Right lobe of liver (tissue), 4 donors: ENCODE results near the gene EEF1AKMT3.

ENCODE experiments used
- POLR2A ChIP-seq: fragments of 450-650 bp; IDR thresholded peaks from one replicate; pipeline ENCODE4 v1.6.1; 2017; ENCODE audit warnings: antibody characterized with exemption, mild to moderate bottlenecking
- TF ChIP-seq, protein P1 (sequence below), 4 donors: fragments of 200-600 bp in 3 of 4; fragments of 450-650 bp in 1 of 4; IDR thresholded peaks; one replicate each; pipeline versions ENCODE4 v1.5.1 to v1.8.0; 2016 to 2022; ENCODE audit warnings: antibody characterized with exemption in 4 of 4, mild to moderate bottlenecking in 2 of 4
- donor health status: DM: no; HTN: no; CAD: no.
- donor health status: DM: no; HTN: no; CAD: no.
- donor health status: DM: no; HTN: yes; CAD: no.

DNA sequence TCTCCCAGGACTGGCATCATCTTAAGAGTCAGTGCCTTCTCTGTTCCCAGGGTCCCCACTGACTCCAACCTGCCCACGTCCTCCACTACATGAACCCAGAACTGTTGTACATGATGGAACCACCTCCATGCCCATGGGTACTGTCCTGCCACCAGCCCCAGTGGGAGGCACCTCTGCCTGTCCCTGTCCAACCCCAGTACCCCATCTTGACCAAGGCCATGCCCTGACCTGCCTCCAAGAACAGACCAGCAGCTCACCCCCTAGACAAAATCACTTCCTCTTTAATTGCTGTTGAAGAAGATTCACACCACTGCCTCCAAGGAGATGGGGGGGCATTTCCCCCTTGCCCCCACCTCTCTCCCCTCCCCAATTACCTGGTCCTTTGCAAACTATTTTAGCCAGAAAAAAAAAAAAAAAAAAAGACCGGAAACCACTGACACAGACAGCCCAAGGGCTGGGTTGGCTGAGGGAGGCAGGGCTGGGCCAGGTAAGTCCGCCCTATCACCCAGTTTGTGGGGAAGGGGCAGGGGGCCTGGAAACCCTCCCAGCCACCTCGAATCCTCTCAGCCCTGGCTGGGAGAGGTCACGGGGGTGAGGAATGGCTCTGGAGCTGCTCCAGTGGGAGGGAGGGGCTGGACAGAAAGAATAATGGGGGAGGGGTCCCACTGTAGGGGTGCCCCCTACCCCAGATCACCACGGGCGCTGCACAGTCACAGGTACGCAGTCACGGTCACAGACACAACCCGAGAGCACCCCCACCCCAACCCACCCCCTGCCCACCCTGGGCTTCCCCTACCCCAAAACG lies 47.3 kb upstream of the EEF1AKMT3 start:
- TF ChIP-seq, protein P1, sequence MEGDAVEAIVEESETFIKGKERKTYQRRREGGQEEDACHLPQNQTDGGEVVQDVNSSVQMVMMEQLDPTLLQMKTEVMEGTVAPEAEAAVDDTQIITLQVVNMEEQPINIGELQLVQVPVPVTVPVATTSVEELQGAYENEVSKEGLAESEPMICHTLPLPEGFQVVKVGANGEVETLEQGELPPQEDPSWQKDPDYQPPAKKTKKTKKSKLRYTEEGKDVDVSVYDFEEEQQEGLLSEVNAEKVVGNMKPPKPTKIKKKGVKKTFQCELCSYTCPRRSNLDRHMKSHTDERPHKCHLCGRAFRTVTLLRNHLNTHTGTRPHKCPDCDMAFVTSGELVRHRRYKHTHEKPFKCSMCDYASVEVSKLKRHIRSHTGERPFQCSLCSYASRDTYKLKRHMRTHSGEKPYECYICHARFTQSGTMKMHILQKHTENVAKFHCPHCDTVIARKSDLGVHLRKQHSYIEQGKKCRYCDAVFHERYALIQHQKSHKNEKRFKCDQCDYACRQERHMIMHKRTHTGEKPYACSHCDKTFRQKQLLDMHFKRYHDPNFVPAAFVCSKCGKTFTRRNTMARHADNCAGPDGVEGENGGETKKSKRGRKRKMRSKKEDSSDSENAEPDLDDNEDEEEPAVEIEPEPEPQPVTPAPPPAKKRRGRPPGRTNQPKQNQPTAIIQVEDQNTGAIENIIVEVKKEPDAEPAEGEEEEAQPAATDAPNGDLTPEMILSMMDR (IDR thresholded peaks at IDR 0.05) = no peak
- TF ChIP-seq POLR2A = no peak
